Activated CD8-positive, alpha-beta memory T cell treated with anti-CD3 and anti-CD28 coated beads for 4 hours (primary cell): Measurements from ENCODE around the gene KHNYN.
A peak's percentile ranks its signal among the peaks of the same experiment; 100 is the strongest.
"Not testable (repeated sequence)": the region's sequence is repeated elsewhere in the genome, so short reads cannot be mapped to it uniquely, and the experiment has no call there.

Experiments
- DNase-seq, 2 donors: peaks; one replicate each; pipeline ENCODE4 v3.0.0-alpha.2; 2020; ENCODE audit warnings: low read depth in 2 of 2

The KHNYN gene

GRCh38 chr14:24429395-24430142 lies at the start of gene KHNYN, which contains the start of gene CBLN3:
KHNYN (plus strand) TSS chr14:24429954; CDS start chr14:24430731, 777 bp downstream.
CBLN3 (minus strand) TSS chr14:24429668; CDS start chr14:24429054, 614 bp downstream.
- DNase-seq, result peak; percentile 75 to 78

- no peak for DNase-seq
Measured at GRCh38 chr14:24381363-24382063, 48.2 kb upstream of the KHNYN start.

- DNase-seq, result no peak
Measured at GRCh38 chr14:24382064-24382371, 47.7 kb upstream of the KHNYN start.

GRCh38 chr14:24384169-24384568 lies 45.6 kb upstream of the KHNYN start:
- DNase-seq, result no peak

- no peak for DNase-seq
Measured at GRCh38 chr14:24385524-24385923, 44.2 kb upstream of the KHNYN start.

GRCh38 chr14:24387009-24387345 lies 42.8 kb upstream of the KHNYN start:
- no peak for DNase-seq

- not testable (repeated sequence) for DNase-seq
Measured at GRCh38 chr14:24387579-24387978, 42.2 kb upstream of the KHNYN start.

- DNase-seq, result no peak
Measured at GRCh38 chr14:24388474-24389179, 41.1 kb upstream of the KHNYN start.

- no peak for DNase-seq
Measured at GRCh38 chr14:24389226-24389848, 40.4 kb upstream of the KHNYN start.

GRCh38 chr14:24390701-24391468 lies 38.9 kb upstream of the KHNYN start:
- no peak for DNase-seq

- no peak for DNase-seq
Measured at GRCh38 chr14:24392325-24393091, 37.2 kb upstream of the KHNYN start.

- DNase-seq, result no peak
Measured at GRCh38 chr14:24394275-24394674, 35.5 kb upstream of the KHNYN start.

GRCh38 chr14:24395609-24396582 lies 33.9 kb upstream of the KHNYN start:
- no peak for DNase-seq

GRCh38 chr14:24397639-24398292 lies 32.0 kb upstream of the KHNYN start:
- no peak for DNase-seq

GRCh38 chr14:24398293-24398652 lies 31.5 kb upstream of the KHNYN start:
- no peak for DNase-seq

GRCh38 chr14:24398653-24399446 lies 30.9 kb upstream of the KHNYN start, which contains the start of gene NYNRIN:
NYNRIN (plus strand) TSS chr14:24399003; CDS start chr14:24399247, 244 bp downstream.
- peak in 1 of 2 donors; percentile 5 for DNase-seq

GRCh38 chr14:24399447-24399822 lies 30.3 kb upstream of the KHNYN start:
- no peak for DNase-seq
